NCI-H510A treated with DMSO at 0.1 percent for 48 hours (cell line): ENCODE results near the gene KRT71.
A peak's percentile ranks its signal among the peaks of the same experiment; 100 is the strongest.

Experiments used
- DNase-seq: peaks from one replicate; lab custom pipeline; 2025; lab: John Stamatoyannopoulos, UW

KRT71 gene

GRCh38 chr12:52497975-52498374, 55.0 kb downstream of the KRT71 start:
- no peak for DNase-seq

- DNase-seq: peak; percentile 3
Observed at GRCh38 chr12:52496590-52497071, 56.3 kb downstream of the KRT71 start.

DNA sequence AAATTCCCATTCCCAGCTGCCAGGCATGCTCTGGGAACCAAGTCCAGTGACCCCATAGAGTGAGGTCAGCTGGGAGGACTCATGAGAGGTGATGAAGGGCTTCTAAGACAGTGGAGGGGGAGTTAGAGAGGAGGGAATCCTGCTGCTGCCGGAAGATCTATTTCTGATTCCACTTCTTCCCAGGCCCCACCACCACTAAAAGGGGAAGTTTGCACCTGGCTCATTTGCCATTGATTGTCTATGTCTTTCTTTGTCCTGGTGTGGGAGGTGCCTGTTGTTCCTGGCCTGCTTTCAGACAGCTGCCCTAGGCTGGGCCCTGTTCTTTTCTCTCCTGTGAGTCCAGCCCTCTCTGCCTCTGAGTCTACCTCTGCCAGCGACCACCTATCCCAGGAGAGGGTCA, 56.9 kb downstream of the KRT71 start:
- DNase-seq: peak; percentile 36

DNA sequence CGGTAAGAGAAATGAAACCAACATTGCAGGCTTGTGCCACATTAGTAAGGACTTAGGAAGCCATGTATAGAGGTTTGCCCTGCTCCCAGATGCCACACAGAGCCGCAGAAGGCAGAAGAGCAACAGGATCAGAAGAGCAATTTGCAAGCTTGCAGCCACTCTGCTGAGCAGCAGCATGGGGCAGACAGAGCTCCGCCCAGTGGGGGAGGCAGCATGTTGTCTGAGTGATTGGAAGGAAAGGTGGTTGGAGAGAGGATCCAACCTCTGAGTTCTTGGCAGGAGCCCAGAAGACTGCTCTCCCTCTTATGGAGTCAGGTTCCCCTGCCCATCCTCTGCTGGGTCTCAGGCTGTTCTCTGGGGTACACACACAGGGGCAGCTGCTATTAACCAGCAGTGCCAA, 57.6 kb downstream of the KRT71 start:
- peak; percentile 64 for DNase-seq

DNA sequence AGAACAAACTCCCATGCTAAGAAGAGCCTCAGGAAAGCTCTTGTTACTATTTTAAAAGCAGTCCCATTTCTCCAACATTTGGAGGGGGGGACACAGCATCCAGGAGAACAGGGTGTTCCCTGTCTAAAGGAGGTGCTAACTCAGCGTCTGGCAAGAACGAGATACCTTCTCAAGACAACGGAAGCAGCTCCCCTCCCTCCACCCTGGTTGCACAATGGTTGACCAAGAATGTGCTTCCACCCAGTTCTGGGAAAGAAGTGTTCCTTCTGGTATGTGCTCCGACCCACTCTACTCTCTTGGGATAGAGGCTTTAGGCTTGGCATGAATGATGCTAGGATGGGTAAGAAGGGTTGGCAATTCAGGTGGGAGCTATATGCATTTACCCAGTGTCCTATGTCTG, 58.4 kb downstream of the KRT71 start:
- no peak for DNase-seq

- DNase-seq: no peak
Observed at GRCh38 chr12:52494100-52494499, 58.8 kb downstream of the KRT71 start.
